IMR-90 (cell line): ENCODE results near the gene LARP4B. TPM values are rescaled to one million over a fixed set of nuclear protein-coding genes. Genes with fewer than 3 reads are reported as not detected.

Experiments
- ATAC-seq: fragments of 200-7000 bp; cut with Tn5 transposase; 2 replicates; pipeline ENCODE4 v1.9.1; 2020; ENCODE audit warnings: low read depth, mild to moderate bottlenecking, moderate library complexity
- BruUV-seq: library from RNA; stranded (reverse); fragments of 400-500 nt; replicated peaks from 2 replicates; lab custom pipeline; 2021; lab: Mats Ljungman, UMichigan
- CTCF ChIA-PET: fragments of 300-600 bp; formaldehyde crosslinking; extraction: SDS; loops from one replicate; lab custom pipeline; 2021; ENCODE audit warnings: antibody characterized with exemption; lab: Yijun Ruan, JAX
- POLR2A ChIA-PET: fragments of 300-600 bp; sonication (Branson Sonifier 250); formaldehyde crosslinking; loops from one replicate; lab custom pipeline; 2022; ENCODE audit warnings: antibody characterized with exemption; ENCODE audit not compliant: unreplicated experiment; lab: Charles Lee
- DNase-seq: peaks from one replicate; pipeline ENCODE4 v3.0.0; 2013
- H2AFZ ChIP-seq: replicated peaks from 2 replicates; pipeline ENCODE3; 2013; ENCODE audit warnings: low read length, mild to moderate bottlenecking; ENCODE audit not compliant: poor library complexity
- H2AK5ac ChIP-seq: 2 replicates; pipeline ENCODE4 v1.6.1; 2013; ENCODE audit warnings: low read depth, low read length, inconsistent platforms
- H2AK9ac ChIP-seq: replicated peaks from 2 replicates; pipeline ENCODE3; 2013; ENCODE audit warnings: mild to moderate bottlenecking, low read depth, low read length, moderate library complexity; ENCODE audit not compliant: poor library complexity
- H2BK120ac ChIP-seq: 2 replicates; pipeline ENCODE4 v1.6.1; 2013; ENCODE audit warnings: low read depth, low read length, inconsistent platforms
- H2BK15ac ChIP-seq: 3 replicates; pipeline ENCODE4 v1.6.1; 2013; ENCODE audit warnings: low read depth, low read length, inconsistent platforms
- H2BK20ac ChIP-seq: 2 replicates; pipeline ENCODE4 v1.6.1; 2013; ENCODE audit warnings: low read depth, mild to moderate bottlenecking, inconsistent platforms, low read length, moderate library complexity
- H2BK5ac ChIP-seq: 2 replicates; pipeline ENCODE4 v1.6.1; 2013; ENCODE audit warnings: mild to moderate bottlenecking, low read depth, low read length, inconsistent platforms; ENCODE audit not compliant: poor library complexity, severe bottlenecking
- H3K14ac ChIP-seq: replicated peaks from 2 replicates; pipeline ENCODE4 v1.6.1; 2013; ENCODE audit warnings: low read depth, low read length, inconsistent platforms
- H3K18ac ChIP-seq: 2 replicates; pipeline ENCODE4 v1.6.1; 2013; ENCODE audit warnings: low read depth, low read length, control low read depth
- H3K23ac ChIP-seq: 2 replicates; pipeline ENCODE4 v1.6.1; 2013; ENCODE audit warnings: low read depth, low read length, inconsistent platforms
- H3K27ac ChIP-seq: 2 replicates; pipeline ENCODE4 v1.5.1; 2013; ENCODE audit warnings: mild to moderate bottlenecking, control low read depth, low read length; ENCODE audit not compliant: insufficient read depth
- H3K27me3 ChIP-seq: 2 replicates; pipeline ENCODE4 v1.6.1; 2013; ENCODE audit warnings: low read length; ENCODE audit not compliant: control insufficient read depth, insufficient read depth
- H3K36me3 ChIP-seq: 2 replicates; pipeline ENCODE4 v1.6.1; 2013; ENCODE audit warnings: low read length, mixed read lengths; ENCODE audit not compliant: control insufficient read depth, insufficient read depth
- H3K4ac ChIP-seq: 2 replicates; pipeline ENCODE4 v1.6.1; 2013; ENCODE audit warnings: low read depth, low read length, inconsistent platforms
- H3K4me1 ChIP-seq: 2 replicates; pipeline ENCODE4 v1.6.1; 2013; ENCODE audit warnings: low read length, mixed read lengths; ENCODE audit not compliant: control insufficient read depth, insufficient read depth
- H3K4me2 ChIP-seq: 2 replicates; pipeline ENCODE4 v1.6.1; 2013; ENCODE audit warnings: low read depth, mild to moderate bottlenecking, control low read depth, low read length, moderate library complexity
- H3K4me3 ChIP-seq: 2 replicates; pipeline ENCODE4 v1.5.1; 2013; ENCODE audit warnings: low read depth, mild to moderate bottlenecking, control low read depth, low read length, moderate library complexity; ENCODE audit not compliant: insufficient read depth
- H3K56ac ChIP-seq: 2 replicates; pipeline ENCODE4 v1.6.1; 2013; ENCODE audit warnings: low read length, inconsistent platforms; ENCODE audit not compliant: insufficient read depth; ENCODE audit errors: extremely low read depth
- H3K79me1 ChIP-seq, 2 experiments: 2 replicates each; pipeline ENCODE4 v1.6.1; 2013; ENCODE audit warnings: low read length in 2 of 2, inconsistent platforms in 1 of 2, low read depth in 1 of 2
- H3K9ac ChIP-seq: 2 replicates; pipeline ENCODE4 v1.6.1; 2013; ENCODE audit warnings: low read depth, low read length, control low read depth
- H3K9me1 ChIP-seq: 2 replicates; pipeline ENCODE4 v1.6.1; 2013; ENCODE audit warnings: low read length, inconsistent platforms; ENCODE audit not compliant: insufficient read depth
- H3K9me3 ChIP-seq: 2 replicates; pipeline ENCODE4 v1.6.1; 2013; ENCODE audit warnings: low read length; ENCODE audit not compliant: control insufficient read depth, insufficient read depth
- H4K20me1 ChIP-seq: 2 replicates; pipeline ENCODE4 v1.6.1; 2013; ENCODE audit warnings: low read length, inconsistent platforms; ENCODE audit not compliant: insufficient read depth
- H4K5ac ChIP-seq: 2 replicates; pipeline ENCODE4 v1.6.1; 2013; ENCODE audit warnings: mild to moderate bottlenecking, low read depth, low read length, control low read depth
- H4K8ac ChIP-seq, 2 experiments: 2 replicates each; pipeline ENCODE4 v1.6.1; 2013; ENCODE audit warnings: low read depth in 2 of 2, low read length in 2 of 2, control low read depth in 1 of 2, inconsistent platforms in 1 of 2
- H4K91ac ChIP-seq: 2 replicates; pipeline ENCODE4 v1.6.1; 2013; ENCODE audit warnings: low read depth, low read length, inconsistent platforms; ENCODE audit not compliant: insufficient read depth
- BHLHE40 ChIP-seq: fragments of 150-350 bp; IDR thresholded peaks from 2 replicates; pipeline ENCODE4 v1.6.1; 2016; ENCODE audit warnings: mild to moderate bottlenecking, low read depth, low read length
- CEBPB ChIP-seq: IDR thresholded peaks from 2 replicates; pipeline ENCODE4 v1.6.1; 2012; ENCODE audit warnings: low read depth, low read length, improper control_type of control experiment
- CHD1 ChIP-seq: IDR thresholded peaks from 2 replicates; pipeline ENCODE4 v1.6.1; 2012; ENCODE audit warnings: low read depth, low read length, improper control_type of control experiment
- FOS ChIP-seq: fragments of 150-350 bp; IDR thresholded peaks from 2 replicates; pipeline ENCODE4 v1.6.1; 2016; ENCODE audit warnings: low read depth, low read length
- MAFK ChIP-seq: IDR thresholded peaks from 2 replicates; pipeline ENCODE4 v1.6.1; 2012; ENCODE audit warnings: low read depth, low read length, improper control_type of control experiment
- MAZ ChIP-seq: IDR thresholded peaks from 2 replicates; pipeline ENCODE4 v1.6.1; 2012; ENCODE audit warnings: low read depth, mild to moderate bottlenecking, low read length, improper control_type of control experiment, moderate library complexity, borderline replicate concordance
- MXI1 ChIP-seq: IDR thresholded peaks from 2 replicates; pipeline ENCODE4 v1.6.1; 2012; ENCODE audit warnings: low read depth, mild to moderate bottlenecking, low read length, moderate library complexity, borderline replicate concordance
- NFE2L2 ChIP-seq: fragments of 150-350 bp; IDR thresholded peaks from 2 replicates; pipeline ENCODE4 v1.6.1; 2016; ENCODE audit warnings: low read depth, mild to moderate bottlenecking, low read length
- POLR2A ChIP-seq: IDR thresholded peaks from 2 replicates; pipeline ENCODE4 v1.6.1; 2012; ENCODE audit warnings: mild to moderate bottlenecking, low read depth, low read length
- RAD21 ChIP-seq: IDR thresholded peaks from 2 replicates; pipeline ENCODE4 v1.6.1; 2012; ENCODE audit warnings: low read length, improper control_type of control experiment
- RCOR1 ChIP-seq: IDR thresholded peaks from 2 replicates; pipeline ENCODE4 v1.6.1; 2012; ENCODE audit warnings: mild to moderate bottlenecking, low read length, improper control_type of control experiment; ENCODE audit not compliant: insufficient replicate concordance
- RFX5 ChIP-seq: IDR thresholded peaks from 2 replicates; pipeline ENCODE4 v1.8.0; 2012; ENCODE audit warnings: low read depth, mild to moderate bottlenecking, low read length, moderate library complexity
- SMC3 ChIP-seq: fragments of 150-350 bp; IDR thresholded peaks from 2 replicates; pipeline ENCODE4 v1.6.1; 2016; ENCODE audit warnings: low read depth, mild to moderate bottlenecking, antibody characterized with exemption, low read length, moderate library complexity
- WGBS, 2 experiments: methylation state at CpG; one replicate each; pipeline versions ENCODE4 v1.1.5 to v1.1.7; 2013; ENCODE audit warnings: missing lambda C conversion rate in 2 of 2; ENCODE audit not compliant: insufficient read length in 1 of 2; ENCODE audit errors: extremely low coverage in 2 of 2; 5-methylcytosine and 5-hydroxymethylcytosine counted together
- dilution Hi-C: fragments of 300-500 bp; cut with HindIII; formaldehyde crosslinking; loops from one replicate; pipeline ENCODE4 v1.14.3; 2018; ENCODE audit warnings: low sequenced_read_pairs; ENCODE audit not compliant: unreplicated experiment
- in situ Hi-C: fragments of 300-500 bp; cut with MboI; formaldehyde crosslinking; loops from 3 replicates; pipeline ENCODE4 v1.14.3; 2019; ENCODE audit warnings: low sequenced_read_pairs, inconsistent platforms, mixed read lengths
- intact Hi-C: fragments of 100-400 bp; cut with micrococcal nuclease; formaldehyde crosslinking; loops from 2 replicates; pipeline ENCODE4 v1.10.0; 2022
- polyA plus RNA-seq, 3 experiments: library from polyadenylated mRNA; depleted of rRNA; stranded (reverse); fragments of >200 nt; gene quantifications; 2 replicates each; pipeline ENCODE4 v1.2.3, GENCODE V29; 2012; ENCODE audit warnings: low replicate concordance in 1 of 3
- total RNA-seq: library from RNA; depleted of rRNA; stranded (reverse); fragments of >200 nt; gene quantifications from 2 replicates; pipeline ENCODE4 v1.2.3, GENCODE V29; 2012
- TF ChIP-seq, protein P1 (sequence below): fragments of 150-350 bp; IDR thresholded peaks from 2 replicates; pipeline ENCODE4 v1.6.1; 2017; ENCODE audit warnings: mild to moderate bottlenecking, antibody characterized with exemption, low read length, low read depth
- TF ChIP-seq, protein P2 (sequence below): conservative IDR thresholded peaks from 2 replicates; pipeline ENCODE4 v1.5.1; 2012; ENCODE audit warnings: mild to moderate bottlenecking, low read depth, low read length, improper control_type of control experiment
- TF ChIP-seq, protein P3 (sequence below): fragments of 150-350 bp; IDR thresholded peaks from 2 replicates; pipeline ENCODE4 v1.6.1; 2016; ENCODE audit warnings: low read depth, mild to moderate bottlenecking, low read length, moderate library complexity, borderline replicate concordance

LARP4B gene
- total and polyA plus RNA-seq, 2 of the 4 experiments (the other 2 are of a cell fraction), result 24.3 to 25.5 TPM

DNA sequence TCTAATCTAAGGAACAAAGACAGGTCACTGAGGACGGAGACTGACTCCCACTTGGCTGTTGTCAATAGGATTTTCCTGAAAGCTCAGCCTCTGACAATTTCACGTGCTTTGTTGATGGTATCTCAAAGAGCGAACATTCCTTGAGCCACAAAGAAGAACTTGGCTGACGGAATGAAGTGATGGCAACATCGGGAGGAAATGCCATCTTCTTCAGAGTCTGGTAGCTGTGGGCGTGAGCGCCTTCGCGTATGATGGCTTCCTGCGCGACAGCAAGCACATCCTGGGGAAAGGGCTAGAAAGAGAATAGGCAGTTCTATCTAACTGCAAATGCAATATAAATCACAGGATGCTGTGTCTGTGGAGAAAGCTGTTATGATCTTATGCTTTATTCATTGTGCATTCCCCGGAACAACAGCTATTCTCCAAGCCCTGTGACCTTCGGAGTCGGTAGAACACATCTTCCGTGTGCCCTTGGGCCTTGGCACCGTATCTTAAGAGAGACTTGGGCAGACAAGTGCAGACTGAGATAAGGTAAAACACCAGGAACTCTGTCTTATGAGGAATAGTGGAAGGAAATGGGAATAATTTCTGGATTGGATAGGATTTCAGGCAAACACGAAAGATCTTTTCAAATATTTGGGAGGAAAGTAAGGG, 37.2 kb upstream of the LARP4B start:
- H2BK15ac ChIP-seq, result no peak overlapping the region
- H4K8ac ChIP-seq, result no peak overlapping the region
- no peaks in the 10 kb centered on the region for H3K36me3 ChIP-seq
- DNase-seq, result no peak
- CTCF ChIA-PET, result no interaction called here
- no peak overlapping the region for H2BK120ac ChIP-seq
- H2BK5ac ChIP-seq, result no peak overlapping the region
- H3K9me3 ChIP-seq, result no peaks in the 10 kb centered on the region
- intact Hi-C loops (no loop called here), dilution Hi-C loops (no loop called here), in situ Hi-C loops (no loop called here)
- no peaks in the 10 kb centered on the region for H3K79me1 ChIP-seq
- no peak overlapping the region for H2AK5ac ChIP-seq
- POLR2A ChIA-PET, result no interaction called here
- no peak overlapping the region for H3K4ac ChIP-seq
- peaks cover 9% of the 10 kb centered on the region for H3K4me1 ChIP-seq
- no peak overlapping the region for H2AK9ac ChIP-seq
- H3K23ac ChIP-seq, result no peak overlapping the region
- H3K27ac ChIP-seq, result no peak overlapping the region
- no peak overlapping the region for H2BK20ac ChIP-seq
- H3K27me3 ChIP-seq, result peaks cover 2% of the 10 kb centered on the region; the same call in 1 of the 2 replicates
- no peak overlapping the region for H2AFZ ChIP-seq
- no peak overlapping the region for H4K5ac ChIP-seq
- no TSS peak for BruUV-seq
- H3K56ac ChIP-seq, result no peak overlapping the region
- H3K4me3 ChIP-seq, result no peak overlapping the region
- no peak for TF ChIP-seq SMC3
- no peak for TF ChIP-seq POLR2A
- no peak for TF ChIP-seq FOS
- TF ChIP-seq MAFK, result no peak
- TF ChIP-seq NFE2L2, result no peak
- TF ChIP-seq MXI1, result no peak
- no peak for TF ChIP-seq RFX5
- TF ChIP-seq, protein P1, sequence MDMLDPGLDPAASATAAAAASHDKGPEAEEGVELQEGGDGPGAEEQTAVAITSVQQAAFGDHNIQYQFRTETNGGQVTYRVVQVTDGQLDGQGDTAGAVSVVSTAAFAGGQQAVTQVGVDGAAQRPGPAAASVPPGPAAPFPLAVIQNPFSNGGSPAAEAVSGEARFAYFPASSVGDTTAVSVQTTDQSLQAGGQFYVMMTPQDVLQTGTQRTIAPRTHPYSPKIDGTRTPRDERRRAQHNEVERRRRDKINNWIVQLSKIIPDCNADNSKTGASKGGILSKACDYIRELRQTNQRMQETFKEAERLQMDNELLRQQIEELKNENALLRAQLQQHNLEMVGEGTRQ, result no peak
- TF ChIP-seq MAZ, result no peak
- TF ChIP-seq BHLHE40, result no peak
- no peak for TF ChIP-seq CHD1
- no peak for TF ChIP-seq CEBPB
- no peak for TF ChIP-seq RAD21
- TF ChIP-seq, protein P2, sequence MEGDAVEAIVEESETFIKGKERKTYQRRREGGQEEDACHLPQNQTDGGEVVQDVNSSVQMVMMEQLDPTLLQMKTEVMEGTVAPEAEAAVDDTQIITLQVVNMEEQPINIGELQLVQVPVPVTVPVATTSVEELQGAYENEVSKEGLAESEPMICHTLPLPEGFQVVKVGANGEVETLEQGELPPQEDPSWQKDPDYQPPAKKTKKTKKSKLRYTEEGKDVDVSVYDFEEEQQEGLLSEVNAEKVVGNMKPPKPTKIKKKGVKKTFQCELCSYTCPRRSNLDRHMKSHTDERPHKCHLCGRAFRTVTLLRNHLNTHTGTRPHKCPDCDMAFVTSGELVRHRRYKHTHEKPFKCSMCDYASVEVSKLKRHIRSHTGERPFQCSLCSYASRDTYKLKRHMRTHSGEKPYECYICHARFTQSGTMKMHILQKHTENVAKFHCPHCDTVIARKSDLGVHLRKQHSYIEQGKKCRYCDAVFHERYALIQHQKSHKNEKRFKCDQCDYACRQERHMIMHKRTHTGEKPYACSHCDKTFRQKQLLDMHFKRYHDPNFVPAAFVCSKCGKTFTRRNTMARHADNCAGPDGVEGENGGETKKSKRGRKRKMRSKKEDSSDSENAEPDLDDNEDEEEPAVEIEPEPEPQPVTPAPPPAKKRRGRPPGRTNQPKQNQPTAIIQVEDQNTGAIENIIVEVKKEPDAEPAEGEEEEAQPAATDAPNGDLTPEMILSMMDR, result no peak
- TF ChIP-seq, protein P3, sequence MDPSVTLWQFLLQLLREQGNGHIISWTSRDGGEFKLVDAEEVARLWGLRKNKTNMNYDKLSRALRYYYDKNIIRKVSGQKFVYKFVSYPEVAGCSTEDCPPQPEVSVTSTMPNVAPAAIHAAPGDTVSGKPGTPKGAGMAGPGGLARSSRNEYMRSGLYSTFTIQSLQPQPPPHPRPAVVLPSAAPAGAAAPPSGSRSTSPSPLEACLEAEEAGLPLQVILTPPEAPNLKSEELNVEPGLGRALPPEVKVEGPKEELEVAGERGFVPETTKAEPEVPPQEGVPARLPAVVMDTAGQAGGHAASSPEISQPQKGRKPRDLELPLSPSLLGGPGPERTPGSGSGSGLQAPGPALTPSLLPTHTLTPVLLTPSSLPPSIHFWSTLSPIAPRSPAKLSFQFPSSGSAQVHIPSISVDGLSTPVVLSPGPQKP, result no peak
- no peak for TF ChIP-seq RCOR1
- no peak overlapping the region for H4K91ac ChIP-seq
- 88% methylated on average over 9 of the region's 17 CpGs; no CpG with 5 or more reads in 1 of the 2 experiments for WGBS, 2 experiments
- no peak overlapping the region for H3K9ac ChIP-seq
- H4K20me1 ChIP-seq, result no peaks in the 10 kb centered on the region
- H3K14ac ChIP-seq, result no peak overlapping the region
- H3K4me2 ChIP-seq, result no peak overlapping the region
- no peak overlapping the region for H3K18ac ChIP-seq
- no peak for ATAC-seq
- no peaks in the 10 kb centered on the region for H3K9me1 ChIP-seq
